GM12878 (cell line): Measurements from ENCODE around the gene EVPLL.

Experiments
- CEBPB ChIP-seq, 2 experiments: fragments of 150-350 bp in 1 of 2; IDR thresholded peaks; 2 replicates each; pipeline ENCODE4 v1.6.1; 2012 to 2014; ENCODE audit warnings: low read depth in 2 of 2, low read length in 2 of 2, borderline replicate concordance in 1 of 2, inconsistent platforms in 1 of 2
- CREM ChIP-seq: IDR thresholded peaks from 2 replicates; pipeline ENCODE4 v1.6.1; 2014; ENCODE audit warnings: antibody characterized with exemption, low read depth
- EP300 ChIP-seq, 2 experiments: fragments of 150-350 bp in 1 of 2; IDR thresholded peaks; 2 replicates each; pipeline ENCODE4 v1.6.1; 2011 to 2012; ENCODE audit warnings: low read depth in 2 of 2, low read length in 2 of 2, borderline replicate concordance in 1 of 2, improper control_type of control experiment in 1 of 2, inconsistent platforms in 1 of 2; ENCODE audit not compliant: control insufficient read depth in 1 of 2
- ETV6 ChIP-seq, 2 experiments: fragments of 450-650 bp in 1 of 2; IDR thresholded peaks in 1 of 2; conservative IDR thresholded peaks in 1 of 2; 2 replicates each; pipeline ENCODE4 v1.6.1; 2014; ENCODE audit warnings: antibody characterized with exemption in 1 of 2, borderline replicate concordance in 1 of 2, low read depth in 1 of 2, mild to moderate bottlenecking in 1 of 2, moderate library complexity in 1 of 2
- EZH2 ChIP-seq: IDR thresholded peaks from 2 replicates; pipeline ENCODE4 v1.6.1; 2012; ENCODE audit warnings: low read depth, mild to moderate bottlenecking, control low read depth, inconsistent platforms, low read length, borderline replicate concordance; ENCODE audit not compliant: control insufficient read depth
- KDM1A ChIP-seq: fragments of 200-600 bp; sonication (generic); IDR thresholded peaks from 2 replicates; pipeline ENCODE4 v1.6.1; 2016; ENCODE audit warnings: borderline replicate concordance
- NFIC ChIP-seq: IDR thresholded peaks from 2 replicates; pipeline ENCODE4 v1.6.1; 2012; ENCODE audit warnings: low read depth, mild to moderate bottlenecking, inconsistent platforms, low read length, moderate library complexity
- NRF1 ChIP-seq: conservative IDR thresholded peaks from 2 replicates; pipeline ENCODE4 v1.6.1; 2011; ENCODE audit warnings: mild to moderate bottlenecking, low read depth, low read length, improper control_type of control experiment
- POLR2A ChIP-seq: IDR thresholded peaks from 2 replicates; pipeline ENCODE4 v1.6.1; 2011; ENCODE audit warnings: low read depth, mild to moderate bottlenecking, low read length
- POLR2AphosphoS5 ChIP-seq: IDR thresholded peaks from 2 replicates; pipeline ENCODE4 v1.6.1; 2011; ENCODE audit warnings: mild to moderate bottlenecking, low read length, inconsistent platforms
- SUZ12 ChIP-seq: fragments of 200-600 bp; sonication (generic); IDR thresholded peaks from one replicate; pipeline ENCODE4 v1.6.1; 2018; ENCODE audit warnings: antibody characterized with exemption, mild to moderate bottlenecking; ENCODE audit not compliant: unreplicated experiment
- YY1 ChIP-seq: IDR thresholded peaks from 2 replicates; pipeline ENCODE4 v1.6.1; 2011; ENCODE audit warnings: low read depth, mild to moderate bottlenecking, low read length
- ZNF274 ChIP-seq: IDR thresholded peaks from one replicate; pipeline ENCODE4 v1.8.0; 2011; ENCODE audit not compliant: insufficient read length, insufficient read depth
- TF ChIP-seq, protein P1 (sequence below), 3 experiments: IDR thresholded peaks in 2 of 3; conservative IDR thresholded peaks in 1 of 3; 2 replicates each; pipeline ENCODE4 v1.5.1; 2011; ENCODE audit warnings: low read depth in 3 of 3, low read length in 3 of 3, mild to moderate bottlenecking in 3 of 3, control low read depth in 2 of 3, moderate library complexity in 2 of 3, inconsistent platforms in 1 of 3, mixed read lengths in 1 of 3; ENCODE audit not compliant: control insufficient read depth in 2 of 3, insufficient read depth in 1 of 3; ENCODE audit errors: extremely low read depth in 1 of 3

DNA sequence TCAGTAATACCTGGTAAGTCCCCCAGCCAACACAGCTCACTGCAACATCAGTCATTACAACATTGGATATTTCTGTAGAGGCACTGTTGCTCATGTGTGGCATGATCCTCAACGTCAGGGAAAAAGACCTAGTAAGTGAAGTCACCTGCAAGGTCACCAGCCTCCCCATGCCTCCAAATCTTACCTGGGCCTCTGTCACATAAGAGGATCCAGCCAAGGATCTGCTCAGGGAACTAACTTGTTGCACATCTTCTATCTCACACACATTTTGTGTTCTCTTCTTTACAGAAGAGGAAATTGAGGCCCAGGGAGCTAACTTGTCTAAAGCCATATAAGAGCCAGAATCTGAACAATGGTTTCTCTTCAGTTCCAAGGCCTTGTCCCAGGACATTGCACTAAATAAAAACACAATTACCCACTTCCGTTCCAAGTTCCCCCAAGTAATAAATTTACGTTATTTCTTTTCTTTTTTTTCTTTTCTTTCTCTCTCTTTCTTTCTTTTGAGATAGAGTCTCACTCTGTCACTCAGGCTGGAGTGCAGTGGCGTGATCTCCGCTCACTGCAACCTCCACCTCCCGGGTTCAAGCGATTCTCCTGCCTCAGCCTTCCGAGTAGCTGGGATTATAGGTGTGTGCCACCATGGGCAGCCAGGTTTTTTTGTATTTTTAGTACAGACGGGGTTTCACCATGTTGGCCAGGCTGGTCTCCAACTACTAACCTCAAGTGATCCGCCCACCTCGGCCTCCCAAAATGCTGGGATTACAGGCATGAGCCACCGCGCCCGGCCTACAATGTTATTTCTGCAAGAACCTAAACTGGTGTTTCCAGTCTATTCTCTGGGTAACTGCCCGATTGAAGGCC, 15.5 kb upstream of the EVPLL start:
- TF ChIP-seq KDM1A (no peak), POLR2AphosphoS5 (no peak), EP300 (IDR thresholded peaks at IDR 0.05; ENCODE audit: borderline replicate concordance in 1 of 2, control insufficient read depth in 1 of 2, low read depth in 2 of 2, low read length in 2 of 2) (no peak), NRF1 (no peak), NFIC (no peak), POLR2A (no peak), CREM (no peak), CEBPB (IDR thresholded peaks at IDR 0.05; ENCODE audit: borderline replicate concordance in 1 of 2, low read depth in 2 of 2, low read length in 2 of 2) (no peak), YY1 (no peak), EZH2 (no peak), ZNF274 (no peak), SUZ12 (no peak), ETV6 (conservative IDR thresholded peaks at IDR 0.05 in 1 of 2, IDR thresholded peaks at IDR 0.05 in 1 of 2; ENCODE audit: borderline replicate concordance in 1 of 2, low read depth in 1 of 2) (no peak)
- TF ChIP-seq, protein P1, sequence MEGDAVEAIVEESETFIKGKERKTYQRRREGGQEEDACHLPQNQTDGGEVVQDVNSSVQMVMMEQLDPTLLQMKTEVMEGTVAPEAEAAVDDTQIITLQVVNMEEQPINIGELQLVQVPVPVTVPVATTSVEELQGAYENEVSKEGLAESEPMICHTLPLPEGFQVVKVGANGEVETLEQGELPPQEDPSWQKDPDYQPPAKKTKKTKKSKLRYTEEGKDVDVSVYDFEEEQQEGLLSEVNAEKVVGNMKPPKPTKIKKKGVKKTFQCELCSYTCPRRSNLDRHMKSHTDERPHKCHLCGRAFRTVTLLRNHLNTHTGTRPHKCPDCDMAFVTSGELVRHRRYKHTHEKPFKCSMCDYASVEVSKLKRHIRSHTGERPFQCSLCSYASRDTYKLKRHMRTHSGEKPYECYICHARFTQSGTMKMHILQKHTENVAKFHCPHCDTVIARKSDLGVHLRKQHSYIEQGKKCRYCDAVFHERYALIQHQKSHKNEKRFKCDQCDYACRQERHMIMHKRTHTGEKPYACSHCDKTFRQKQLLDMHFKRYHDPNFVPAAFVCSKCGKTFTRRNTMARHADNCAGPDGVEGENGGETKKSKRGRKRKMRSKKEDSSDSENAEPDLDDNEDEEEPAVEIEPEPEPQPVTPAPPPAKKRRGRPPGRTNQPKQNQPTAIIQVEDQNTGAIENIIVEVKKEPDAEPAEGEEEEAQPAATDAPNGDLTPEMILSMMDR (IDR thresholded peaks at IDR 0.05 in 2 of 3, conservative IDR thresholded peaks at IDR 0.05 in 1 of 3; ENCODE audit: control insufficient read depth in 2 of 3, extremely low read depth in 1 of 3, insufficient read depth in 1 of 3, low read depth in 3 of 3, low read length in 3 of 3) = no peak
